Measurements from ENCODE around the gene GAMT. TPM values are rescaled to one million over a fixed set of nuclear protein-coding genes. Genes with fewer than 3 reads are reported as not detected.
"Not testable (repeated sequence)": the region's sequence is repeated elsewhere in the genome, so short reads cannot be mapped to it uniquely, and the experiment has no call there.

Gene GAMT
- total RNA-seq, 1 experiment from 2014 or later: 101 TPM

DNA sequence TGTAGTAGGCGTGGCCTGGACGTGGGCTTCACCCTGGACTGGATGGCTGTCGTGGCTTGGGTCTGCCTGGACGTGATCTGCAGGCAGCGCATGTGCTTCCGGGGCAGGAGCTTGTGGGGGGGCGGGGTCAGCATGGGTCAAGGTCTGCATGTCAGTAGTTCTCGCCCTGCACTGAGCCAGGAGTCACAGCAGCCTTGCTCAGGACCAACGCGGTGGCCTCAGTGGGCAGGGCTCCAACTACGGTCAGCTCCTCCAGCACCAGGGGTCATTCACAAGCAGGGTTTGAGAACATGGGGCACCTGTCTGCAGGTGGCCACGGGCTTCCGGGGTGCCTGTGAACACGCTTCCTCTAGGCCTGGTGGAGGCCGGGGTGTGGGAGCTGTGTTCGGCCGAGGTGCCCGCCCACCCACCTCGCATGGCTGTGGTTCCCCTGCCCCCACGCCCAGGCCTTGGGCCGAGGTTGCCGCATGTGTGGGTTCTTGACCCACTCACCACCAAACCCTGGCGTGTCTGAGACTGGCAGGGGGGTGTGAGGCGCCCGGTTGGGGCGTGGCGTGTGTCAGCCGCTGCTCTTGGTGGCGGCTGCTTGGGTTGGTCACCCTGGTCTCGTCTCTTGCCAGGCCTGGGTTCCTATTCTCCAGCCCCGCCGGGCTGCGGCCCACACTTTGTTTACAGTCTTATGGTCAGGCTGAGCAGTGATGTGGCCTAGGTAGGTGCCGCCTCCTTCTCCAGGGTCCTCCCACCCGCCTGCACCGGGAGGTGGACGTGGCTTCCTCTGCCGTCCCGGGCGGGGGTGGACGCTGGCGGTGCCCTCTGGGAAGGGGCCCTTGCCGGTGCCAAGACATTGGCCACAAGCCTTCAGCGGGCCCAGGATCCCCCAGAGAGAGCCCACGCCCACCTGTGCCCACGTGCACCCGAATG lies 32.0 kb upstream of the GAMT start:
- DNase-seq (ENCODE audit: low spot score): no peak

DNA sequence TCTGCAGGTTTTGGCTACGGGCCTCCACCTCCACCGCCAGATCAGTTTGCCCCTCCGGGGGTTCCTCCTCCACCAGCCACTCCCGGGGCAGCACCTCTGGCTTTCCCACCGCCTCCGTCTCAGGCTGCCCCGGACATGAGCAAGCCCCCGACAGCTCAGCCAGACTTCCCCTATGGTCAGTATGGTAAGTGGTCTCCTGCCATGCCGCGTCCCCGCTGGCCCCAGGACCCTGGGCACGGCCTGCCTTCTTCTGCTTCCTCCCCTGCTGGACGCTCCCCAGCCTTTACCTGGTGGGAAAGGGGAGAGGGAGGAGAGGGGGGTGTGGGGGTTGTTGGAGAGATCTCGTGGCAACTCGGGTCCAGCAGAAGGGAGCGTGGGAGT lies 31.2 kb upstream of the GAMT start:
- DNase-seq (ENCODE audit: low spot score): no peak

DNA sequence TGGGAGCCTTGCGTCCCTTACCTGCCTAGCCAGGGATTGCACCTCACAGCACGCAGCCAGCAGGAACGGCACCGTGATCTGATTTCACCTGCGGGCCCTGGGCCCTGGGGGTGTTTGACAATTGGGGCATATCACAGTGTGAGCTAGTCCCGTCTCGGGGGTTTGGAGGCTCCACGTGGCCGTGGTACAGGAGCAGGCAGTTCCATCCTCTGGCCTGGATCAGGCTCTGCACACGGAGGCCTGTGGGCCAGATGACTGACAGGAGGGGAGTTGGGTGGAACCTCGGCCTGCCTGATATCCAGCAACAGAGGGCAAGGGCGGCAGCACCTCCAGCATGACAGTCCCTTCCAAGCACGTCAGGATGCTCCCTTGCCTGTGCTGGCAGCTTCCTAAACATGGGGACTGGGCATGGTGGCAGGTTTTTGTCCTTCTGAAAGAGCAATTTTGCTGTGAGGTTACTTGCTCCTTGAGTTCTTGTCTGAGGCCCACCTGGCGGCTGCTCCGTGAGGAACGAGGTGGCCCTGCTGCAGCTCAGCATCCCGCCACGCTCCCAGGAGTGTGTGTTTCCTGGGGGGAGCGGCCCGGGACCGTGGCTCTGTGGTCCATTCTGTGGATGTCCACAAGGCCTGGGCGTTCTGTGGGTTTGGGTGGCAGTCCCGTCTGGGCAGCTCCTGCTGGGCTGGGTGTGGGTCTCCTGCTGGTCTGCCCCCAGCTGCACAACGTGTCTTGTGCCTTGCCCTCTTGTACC lies 30.6 kb upstream of the GAMT start:
- no peak for DNase-seq (ENCODE audit: low spot score)

DNA sequence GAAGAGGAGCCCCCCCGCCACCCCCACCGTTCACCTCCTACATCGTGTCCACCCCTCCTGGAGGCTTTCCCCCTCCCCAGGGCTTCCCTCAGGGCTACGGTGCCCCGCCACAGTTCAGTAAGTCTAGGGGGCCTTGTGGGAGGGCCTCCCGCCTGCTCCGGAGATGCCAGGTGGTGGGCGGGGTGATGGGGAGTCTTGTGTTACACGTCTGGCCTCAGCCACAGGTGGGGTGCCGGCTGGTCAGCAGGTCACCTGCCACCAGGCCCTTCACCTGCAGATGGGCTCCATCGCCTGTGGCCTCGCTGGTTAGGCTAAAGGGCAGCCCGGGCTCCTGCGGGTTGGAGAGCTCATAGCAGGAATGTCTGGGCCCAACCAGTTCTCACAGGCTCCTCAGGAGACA lies 28.9 kb upstream of the GAMT start:
- DNase-seq (ENCODE audit: low spot score): no peak

DNA sequence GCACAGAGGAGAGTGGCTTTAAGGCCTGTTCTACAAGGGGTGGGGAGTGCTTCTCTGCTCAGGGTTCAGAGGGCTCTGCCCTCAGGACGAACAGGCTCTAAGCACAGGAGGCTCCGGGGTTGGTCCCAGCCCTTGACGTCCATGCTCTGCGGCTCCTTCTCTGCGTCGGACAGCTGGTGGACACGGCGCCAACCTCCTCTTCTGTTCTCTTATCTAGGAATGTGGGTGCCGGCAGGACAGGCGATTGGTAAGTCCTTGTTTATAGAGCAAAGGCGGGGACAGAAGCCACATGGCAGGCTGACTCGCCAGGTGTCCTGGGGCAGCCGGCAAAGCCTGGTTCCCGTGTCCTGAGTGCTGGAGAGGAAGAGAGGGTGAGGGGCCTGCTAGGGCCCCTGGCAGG lies 28.4 kb upstream of the GAMT start:
- DNase-seq (ENCODE audit: low spot score): peak; percentile 83

DNA sequence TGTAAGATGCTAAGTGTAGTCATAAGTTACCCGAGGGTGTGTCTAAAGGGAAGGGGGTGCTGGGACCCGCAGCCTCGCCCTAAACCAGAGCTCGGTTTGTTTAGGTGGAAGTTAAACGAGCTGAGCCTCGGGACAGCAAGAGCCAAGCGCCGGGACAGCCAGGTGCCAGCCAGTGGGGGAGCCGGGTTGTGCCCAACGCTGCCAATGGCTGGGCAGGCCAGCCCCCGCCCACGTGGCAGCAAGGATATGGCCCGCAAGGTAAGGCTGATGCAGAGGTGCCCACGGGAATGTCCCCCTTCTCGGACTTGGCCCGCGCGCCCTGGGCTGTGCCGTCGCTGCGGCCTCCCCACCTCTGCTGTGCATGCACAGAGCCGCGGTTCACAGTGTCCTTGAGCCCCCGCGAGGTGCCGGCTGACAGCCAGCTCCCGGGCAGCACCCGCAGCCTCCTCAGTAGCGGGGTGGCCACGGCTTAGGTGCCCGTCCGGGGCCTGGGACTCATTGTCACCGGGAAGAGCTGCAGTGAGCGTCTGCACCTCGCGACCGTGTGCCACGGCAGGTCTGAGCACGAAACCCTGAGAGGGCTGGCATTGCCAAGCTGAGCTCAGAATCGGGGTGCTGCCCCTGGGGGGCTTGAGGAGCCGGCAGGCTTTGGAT lies 27.5 kb upstream of the GAMT start:
- no peak for DNase-seq (ENCODE audit: low spot score)

DNA sequence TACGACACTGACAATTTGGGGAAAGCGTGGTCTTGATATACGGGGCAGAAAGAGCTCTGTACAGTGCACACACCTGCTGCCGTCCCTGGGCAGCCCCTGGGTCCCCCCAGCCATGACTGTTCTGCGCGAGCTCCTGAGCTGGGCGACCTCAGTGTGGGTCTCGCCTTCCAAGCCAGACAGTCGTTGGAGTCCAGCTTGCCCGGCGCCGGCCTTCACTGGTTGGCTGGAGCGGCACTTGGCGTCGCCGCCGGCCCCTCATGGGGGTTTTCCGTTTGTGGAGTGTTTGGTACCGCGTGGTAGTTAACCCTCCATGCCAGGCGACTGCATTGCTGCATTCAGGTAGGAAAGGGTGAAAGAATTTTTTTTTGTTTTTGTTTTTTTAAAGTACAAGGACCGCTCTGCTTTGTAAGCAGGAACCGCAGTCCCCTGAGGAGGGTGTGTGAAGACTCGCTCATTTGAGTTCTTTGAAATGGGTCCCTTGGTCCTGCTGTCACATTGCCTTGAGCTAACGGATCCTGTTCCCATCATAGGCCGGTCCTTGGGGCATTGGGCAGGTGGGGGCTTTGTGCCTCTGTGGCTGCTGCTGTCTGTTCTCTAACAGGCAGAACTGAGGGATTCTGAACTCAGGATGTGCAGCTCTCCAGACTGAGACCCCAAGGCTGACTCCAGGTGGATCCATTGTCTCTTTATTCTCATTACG lies 26.0 kb upstream of the GAMT start:
- DNase-seq (ENCODE audit: low spot score): no peak

DNA sequence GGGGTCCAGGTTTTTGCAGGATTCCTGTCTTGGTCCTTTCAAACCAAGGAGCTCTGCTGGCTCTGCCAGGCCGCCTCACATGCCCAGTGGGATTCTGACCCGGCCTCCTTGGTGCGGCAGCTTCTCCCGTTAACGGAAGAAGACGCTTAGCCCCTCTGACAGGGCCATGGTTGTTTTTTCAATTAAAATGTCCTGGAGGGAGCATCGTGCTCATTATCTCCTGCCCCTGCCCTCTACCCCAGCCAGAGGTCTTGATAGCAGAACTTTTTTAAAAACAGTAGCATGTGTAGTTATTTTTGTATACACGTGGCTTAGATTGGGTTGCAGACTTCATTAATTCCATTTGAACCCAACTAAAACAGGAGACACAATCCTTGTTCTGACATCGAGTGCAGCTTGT lies 25.4 kb upstream of the GAMT start:
- no peak for DNase-seq (ENCODE audit: low spot score)

DNA sequence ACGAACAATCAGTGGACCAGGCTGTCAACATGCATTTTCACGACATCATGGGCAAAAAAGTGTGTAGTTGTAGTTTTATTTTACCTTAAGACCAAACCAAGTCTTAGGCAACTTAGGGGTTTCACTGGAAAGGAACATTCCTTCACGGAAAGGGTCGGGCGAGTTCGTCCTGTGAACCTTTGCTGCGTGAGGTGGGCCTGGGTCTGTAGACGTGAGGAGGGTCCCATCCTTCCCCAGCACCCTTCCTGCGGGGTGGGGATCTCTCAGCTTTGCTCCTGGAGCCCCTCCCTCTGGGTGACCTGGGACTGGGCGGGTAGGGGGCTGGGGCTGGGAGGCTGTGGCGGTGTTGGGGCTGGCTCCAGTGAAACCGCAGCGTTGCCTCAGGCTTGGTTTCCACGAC lies 24.6 kb upstream of the GAMT start:
- DNase-seq (ENCODE audit: low spot score): no peak

DNA sequence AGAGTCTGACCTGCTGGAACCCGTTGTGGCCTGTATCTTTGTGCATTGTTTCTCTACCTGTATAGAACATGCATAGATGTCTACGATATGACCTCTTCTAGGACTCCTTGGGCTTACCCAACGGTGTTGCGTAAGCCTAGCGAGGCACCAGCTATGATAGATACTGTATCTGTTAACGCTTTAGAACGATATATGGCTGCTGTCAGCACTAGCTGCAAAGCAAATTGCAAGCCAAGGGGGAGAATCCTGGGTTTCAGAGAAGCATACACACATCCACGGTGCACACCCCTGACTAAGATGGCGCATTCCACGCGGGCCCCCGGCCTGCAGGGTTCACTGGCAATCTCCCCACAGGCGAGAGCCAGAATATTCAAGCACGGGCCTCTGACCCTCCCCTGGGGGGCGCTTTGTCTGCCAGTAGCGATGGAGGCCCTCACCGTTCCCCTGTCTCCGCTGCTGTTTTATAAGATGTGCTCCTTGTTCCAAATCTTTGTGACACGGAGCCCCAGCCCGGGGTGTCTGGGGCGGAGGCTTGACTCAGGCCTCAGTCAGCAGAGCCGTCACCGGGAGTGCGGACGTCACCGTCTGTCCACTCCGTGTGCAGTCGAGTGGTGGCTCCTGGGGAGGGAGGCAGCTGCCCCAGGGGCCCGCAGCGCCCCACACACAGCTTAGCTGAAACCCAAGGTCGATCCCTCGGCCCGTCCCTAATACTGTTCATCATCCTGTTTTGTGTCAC lies 23.9 kb upstream of the GAMT start:
- no peak for DNase-seq (ENCODE audit: low spot score)

DNA sequence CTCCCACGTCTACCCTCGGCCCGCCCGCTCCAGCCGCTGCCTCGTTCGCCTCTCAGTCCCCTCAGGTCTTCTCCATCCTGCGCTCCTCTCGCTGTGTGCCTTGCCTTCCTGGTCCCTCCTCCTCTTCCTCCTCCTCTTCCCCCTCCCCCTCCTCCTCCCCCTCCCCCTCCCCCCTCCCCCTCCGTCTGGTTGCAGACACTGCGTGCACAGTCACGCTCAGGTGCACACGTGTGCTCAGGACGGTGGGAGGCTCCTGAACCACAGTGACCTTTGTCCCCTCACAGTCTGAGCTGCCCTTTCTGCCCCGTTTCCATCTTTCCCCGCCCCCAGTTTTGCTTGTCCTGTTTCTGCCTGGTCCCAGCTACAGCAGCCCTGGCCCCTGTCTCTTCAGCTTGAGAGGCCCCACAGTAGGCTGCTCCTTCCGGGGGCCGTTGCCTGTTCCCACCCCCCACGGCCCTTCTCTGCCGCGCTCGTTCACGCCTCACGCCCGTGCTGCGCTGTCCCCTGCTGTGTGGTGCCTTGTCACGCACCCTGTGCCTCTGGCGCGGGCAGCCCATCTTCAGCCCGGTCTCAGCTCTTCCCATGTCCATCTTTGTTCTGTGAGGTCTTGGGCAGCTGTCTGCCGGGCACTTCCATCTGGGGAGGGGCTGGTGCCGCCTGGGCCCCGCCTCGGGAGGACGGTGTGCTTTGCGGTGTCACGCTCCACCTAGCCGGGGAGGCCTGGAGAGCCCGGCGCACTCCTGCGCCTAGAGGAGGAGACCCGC lies 23.0 kb upstream of the GAMT start:
- DNase-seq (ENCODE audit: low spot score): no peak

DNA sequence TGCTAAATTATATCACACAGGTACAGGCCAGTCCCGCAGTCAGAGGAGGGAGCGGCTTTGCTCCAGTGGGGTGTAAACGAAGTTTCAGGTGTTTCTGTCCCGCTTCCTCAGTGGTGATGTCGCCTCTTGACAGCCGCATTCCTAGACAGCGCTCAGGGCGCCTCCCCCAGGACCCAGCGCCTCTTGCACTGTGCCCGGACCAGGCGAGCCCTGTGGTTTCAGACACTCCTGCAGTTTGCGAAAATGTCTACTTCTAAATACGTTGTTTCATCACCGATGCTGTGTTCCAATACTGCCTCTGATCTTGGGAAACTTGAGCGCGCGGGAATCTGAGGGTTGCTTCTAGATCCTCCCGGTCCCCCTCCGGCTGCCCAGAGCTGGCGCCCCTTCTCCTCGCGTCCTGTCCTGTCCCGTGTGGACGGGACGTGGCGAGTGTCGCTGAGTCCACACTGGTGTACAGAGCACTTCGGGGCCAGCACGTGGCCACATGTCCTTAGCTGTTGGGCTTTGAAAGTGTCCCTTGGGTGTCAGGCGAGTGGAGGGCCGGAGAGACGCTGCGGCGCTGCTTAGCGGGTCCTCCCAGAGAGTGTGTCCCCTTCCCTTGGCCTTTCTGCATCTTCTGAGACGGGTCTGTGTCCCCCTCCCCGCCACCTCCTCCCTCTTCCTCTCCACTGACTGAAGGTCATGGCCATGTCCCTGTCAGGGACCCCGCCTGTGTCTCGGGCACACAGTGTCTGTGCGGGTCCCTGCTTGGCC lies 22.3 kb upstream of the GAMT start:
- DNase-seq (ENCODE audit: low spot score): no peak

DNA sequence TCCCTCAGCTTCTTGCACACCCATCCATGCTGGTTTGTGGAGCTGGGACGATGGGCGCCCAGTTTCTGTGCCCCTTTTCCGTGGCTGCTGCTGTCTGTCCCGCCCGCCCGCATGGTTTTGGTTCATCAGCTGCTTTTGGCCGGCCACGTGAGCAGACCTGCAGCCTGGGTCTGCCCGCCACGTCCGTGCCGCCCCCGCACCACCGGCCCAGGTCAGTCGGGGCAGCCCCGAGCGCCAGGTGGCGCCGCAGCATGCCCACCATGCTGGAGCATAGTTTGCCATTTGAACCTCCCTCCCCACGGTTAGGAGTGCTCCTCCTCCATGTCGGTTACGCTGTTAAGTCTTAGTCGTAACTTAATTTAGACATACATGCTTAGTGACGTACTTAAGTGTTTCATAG lies 21.6 kb upstream of the GAMT start:
- no peak for DNase-seq (ENCODE audit: low spot score)

DNA sequence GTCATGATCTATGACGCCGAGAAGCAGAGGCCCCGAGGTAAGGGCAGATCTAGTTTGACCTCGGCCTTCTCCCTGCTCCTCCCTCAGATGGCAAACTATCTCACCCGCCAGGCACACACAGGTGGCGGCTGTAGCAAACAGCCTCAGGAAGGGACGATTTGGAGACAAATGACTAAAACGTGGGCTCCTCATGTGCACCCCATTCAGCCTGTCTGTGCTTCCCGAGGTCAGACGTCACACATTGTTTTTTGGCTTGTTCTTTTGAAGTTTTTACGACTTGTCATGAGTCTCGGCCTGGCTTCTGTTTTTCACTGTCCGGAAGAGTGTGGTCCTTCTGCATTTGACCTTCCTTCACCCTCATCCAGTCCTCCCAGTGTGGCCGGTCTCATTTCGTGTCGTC lies 21.0 kb upstream of the GAMT start:
- no peak for DNase-seq (ENCODE audit: low spot score)

DNA sequence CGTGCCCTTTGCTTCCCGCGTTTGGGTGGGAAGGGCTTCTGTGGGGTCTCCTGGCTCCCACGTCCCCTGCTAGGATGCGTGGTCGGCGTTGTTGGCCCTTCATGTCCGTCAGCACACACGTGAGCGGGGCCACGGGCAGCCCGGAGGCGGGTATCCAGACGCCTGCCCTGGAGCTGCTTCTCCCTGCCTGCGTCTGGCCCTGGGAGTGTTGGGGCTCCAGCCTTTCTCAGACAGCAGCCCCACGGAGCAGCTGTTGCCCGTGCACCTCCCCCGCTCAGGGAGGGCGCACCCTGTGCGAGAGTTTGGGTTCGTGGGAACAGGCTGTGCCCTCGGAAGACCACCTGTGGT lies 20.6 kb upstream of the GAMT start:
- DNase-seq (ENCODE audit: low spot score): no peak

DNA sequence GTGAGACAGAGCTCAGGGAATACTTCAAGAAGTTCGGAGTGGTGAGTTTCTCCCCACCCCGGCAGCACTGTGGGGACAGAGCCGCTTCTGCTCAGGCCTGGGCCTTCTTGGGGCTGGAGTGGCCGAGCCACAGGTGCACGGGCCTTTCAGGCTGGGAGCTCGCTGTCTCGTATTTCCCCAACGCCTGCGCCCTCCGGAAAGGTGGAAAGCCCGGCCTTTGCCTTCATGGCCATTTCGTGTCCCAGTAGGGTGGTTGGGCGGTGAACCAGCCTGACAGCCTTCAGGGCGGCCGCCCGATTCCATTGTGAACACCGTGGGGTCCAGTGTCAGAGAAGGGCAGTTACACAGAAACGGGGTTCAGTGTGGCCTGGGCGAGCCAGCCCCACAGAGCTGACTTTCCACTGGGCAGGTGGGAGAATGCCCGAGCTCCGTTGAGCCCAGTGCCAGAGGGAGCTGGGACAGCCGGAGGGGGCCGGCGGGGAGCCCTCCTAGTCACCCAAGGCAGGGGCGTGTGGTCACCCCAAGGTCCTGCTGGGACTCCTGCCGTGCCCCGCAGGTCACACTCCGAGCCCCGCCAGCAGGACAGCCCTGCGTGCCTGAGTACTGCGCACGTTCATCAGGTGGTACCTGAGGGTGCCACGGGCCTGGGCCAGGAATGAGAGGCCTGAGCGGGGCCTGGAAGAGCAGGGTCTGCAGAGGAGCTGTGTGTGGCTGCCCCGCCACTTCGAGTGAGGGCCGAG lies 20.0 kb upstream of the GAMT start:
- no peak for DNase-seq (ENCODE audit: low spot score)

DNA sequence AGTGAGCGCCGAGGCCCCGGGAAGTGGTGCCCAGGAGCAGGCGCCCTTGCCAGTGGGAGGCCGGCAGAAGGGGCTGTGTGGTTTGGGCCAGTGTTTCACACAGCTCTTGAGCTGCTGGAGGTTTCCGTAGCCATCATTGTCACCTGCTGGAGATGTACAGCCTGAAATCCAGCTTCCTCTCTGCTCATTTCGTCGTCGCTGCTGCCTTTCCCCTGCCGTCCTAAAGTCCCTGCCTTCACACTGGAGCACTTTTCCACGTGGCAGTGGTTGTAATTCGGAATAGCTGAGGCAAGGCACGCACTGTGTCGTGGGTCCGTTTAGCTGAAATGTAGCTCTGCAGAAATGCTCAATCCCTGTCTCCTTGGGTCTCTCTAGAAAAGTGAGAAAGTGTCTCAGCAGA lies 19.2 kb upstream of the GAMT start:
- no peak for DNase-seq (ENCODE audit: low spot score)

DNA sequence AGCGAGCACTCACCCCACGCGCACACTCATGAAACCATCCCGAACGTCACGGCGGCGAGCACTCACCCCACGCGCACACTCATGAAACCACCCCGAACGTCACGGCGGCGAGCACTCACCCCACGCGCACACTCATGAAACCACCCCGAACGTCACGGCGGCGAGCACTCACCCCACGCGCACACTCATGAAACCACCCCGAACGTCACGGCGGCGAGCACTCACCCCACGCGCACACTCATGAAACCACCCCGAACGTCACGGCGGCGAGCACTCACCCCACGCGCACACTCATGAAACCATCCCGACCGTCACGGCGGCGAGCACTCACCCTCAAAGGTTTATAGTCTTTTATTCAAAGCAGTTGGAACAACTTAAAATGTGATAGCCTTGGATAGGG lies 18.7 kb upstream of the GAMT start:
- DNase-seq (ENCODE audit: low spot score): not testable (repeated sequence)
